ENCODE data around the gene LZTS3.

GRCh38 chr20:3221398-3222226, 48.3 kb upstream of the LZTS3 start:
- TF ChIP-seq, protein P1, sequence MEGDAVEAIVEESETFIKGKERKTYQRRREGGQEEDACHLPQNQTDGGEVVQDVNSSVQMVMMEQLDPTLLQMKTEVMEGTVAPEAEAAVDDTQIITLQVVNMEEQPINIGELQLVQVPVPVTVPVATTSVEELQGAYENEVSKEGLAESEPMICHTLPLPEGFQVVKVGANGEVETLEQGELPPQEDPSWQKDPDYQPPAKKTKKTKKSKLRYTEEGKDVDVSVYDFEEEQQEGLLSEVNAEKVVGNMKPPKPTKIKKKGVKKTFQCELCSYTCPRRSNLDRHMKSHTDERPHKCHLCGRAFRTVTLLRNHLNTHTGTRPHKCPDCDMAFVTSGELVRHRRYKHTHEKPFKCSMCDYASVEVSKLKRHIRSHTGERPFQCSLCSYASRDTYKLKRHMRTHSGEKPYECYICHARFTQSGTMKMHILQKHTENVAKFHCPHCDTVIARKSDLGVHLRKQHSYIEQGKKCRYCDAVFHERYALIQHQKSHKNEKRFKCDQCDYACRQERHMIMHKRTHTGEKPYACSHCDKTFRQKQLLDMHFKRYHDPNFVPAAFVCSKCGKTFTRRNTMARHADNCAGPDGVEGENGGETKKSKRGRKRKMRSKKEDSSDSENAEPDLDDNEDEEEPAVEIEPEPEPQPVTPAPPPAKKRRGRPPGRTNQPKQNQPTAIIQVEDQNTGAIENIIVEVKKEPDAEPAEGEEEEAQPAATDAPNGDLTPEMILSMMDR (conservative IDR thresholded peaks at IDR 0.05; ENCODE audit: low read depth, low read length) = no peak
- TF ChIP-seq EZH2 (IDR thresholded peaks at IDR 0.05; ENCODE audit: borderline replicate concordance, low read depth, low read length, poor library complexity, severe bottlenecking) = no peak

Data from A673 (cell line).